IMR-90 (cell line): Measurements from ENCODE around the gene FAM110A. TPM values are rescaled to one million over a fixed set of nuclear protein-coding genes. Genes with fewer than 3 reads are reported as not detected.

Source experiments
- ATAC-seq: fragments of 200-7000 bp; cut with Tn5 transposase; 2 replicates; pipeline ENCODE4 v1.9.1; 2020; ENCODE audit warnings: low read depth, mild to moderate bottlenecking, moderate library complexity
- BruUV-seq: library from RNA; stranded (reverse); fragments of 400-500 nt; replicated peaks from 2 replicates; lab custom pipeline; 2021; lab: Mats Ljungman, UMichigan
- CTCF ChIA-PET: fragments of 300-600 bp; formaldehyde crosslinking; extraction: SDS; loops from one replicate; lab custom pipeline; 2021; ENCODE audit warnings: antibody characterized with exemption; lab: Yijun Ruan, JAX
- POLR2A ChIA-PET: fragments of 300-600 bp; sonication (Branson Sonifier 250); formaldehyde crosslinking; loops from one replicate; lab custom pipeline; 2022; ENCODE audit warnings: antibody characterized with exemption; ENCODE audit not compliant: unreplicated experiment; lab: Charles Lee
- DNase-seq: peaks from one replicate; pipeline ENCODE4 v3.0.0; 2013
- H2AFZ ChIP-seq: replicated peaks from 2 replicates; pipeline ENCODE3; 2013; ENCODE audit warnings: low read length, mild to moderate bottlenecking; ENCODE audit not compliant: poor library complexity
- H2AK5ac ChIP-seq: 2 replicates; pipeline ENCODE4 v1.6.1; 2013; ENCODE audit warnings: low read depth, low read length, inconsistent platforms
- H2AK9ac ChIP-seq: replicated peaks from 2 replicates; pipeline ENCODE3; 2013; ENCODE audit warnings: mild to moderate bottlenecking, low read depth, low read length, moderate library complexity; ENCODE audit not compliant: poor library complexity
- H2BK120ac ChIP-seq: 2 replicates; pipeline ENCODE4 v1.6.1; 2013; ENCODE audit warnings: low read depth, low read length, inconsistent platforms
- H2BK15ac ChIP-seq: 3 replicates; pipeline ENCODE4 v1.6.1; 2013; ENCODE audit warnings: low read depth, low read length, inconsistent platforms
- H2BK20ac ChIP-seq: 2 replicates; pipeline ENCODE4 v1.6.1; 2013; ENCODE audit warnings: low read depth, mild to moderate bottlenecking, inconsistent platforms, low read length, moderate library complexity
- H2BK5ac ChIP-seq: 2 replicates; pipeline ENCODE4 v1.6.1; 2013; ENCODE audit warnings: mild to moderate bottlenecking, low read depth, low read length, inconsistent platforms; ENCODE audit not compliant: poor library complexity, severe bottlenecking
- H3K14ac ChIP-seq: replicated peaks from 2 replicates; pipeline ENCODE4 v1.6.1; 2013; ENCODE audit warnings: low read depth, low read length, inconsistent platforms
- H3K18ac ChIP-seq: 2 replicates; pipeline ENCODE4 v1.6.1; 2013; ENCODE audit warnings: low read depth, low read length, control low read depth
- H3K23ac ChIP-seq: 2 replicates; pipeline ENCODE4 v1.6.1; 2013; ENCODE audit warnings: low read depth, low read length, inconsistent platforms
- H3K27ac ChIP-seq: 2 replicates; pipeline ENCODE4 v1.5.1; 2013; ENCODE audit warnings: mild to moderate bottlenecking, control low read depth, low read length; ENCODE audit not compliant: insufficient read depth
- H3K27me3 ChIP-seq: 2 replicates; pipeline ENCODE4 v1.6.1; 2013; ENCODE audit warnings: low read length; ENCODE audit not compliant: control insufficient read depth, insufficient read depth
- H3K36me3 ChIP-seq: 2 replicates; pipeline ENCODE4 v1.6.1; 2013; ENCODE audit warnings: low read length, mixed read lengths; ENCODE audit not compliant: control insufficient read depth, insufficient read depth
- H3K4ac ChIP-seq: 2 replicates; pipeline ENCODE4 v1.6.1; 2013; ENCODE audit warnings: low read depth, low read length, inconsistent platforms
- H3K4me1 ChIP-seq: 2 replicates; pipeline ENCODE4 v1.6.1; 2013; ENCODE audit warnings: low read length, mixed read lengths; ENCODE audit not compliant: control insufficient read depth, insufficient read depth
- H3K4me2 ChIP-seq: 2 replicates; pipeline ENCODE4 v1.6.1; 2013; ENCODE audit warnings: low read depth, mild to moderate bottlenecking, control low read depth, low read length, moderate library complexity
- H3K4me3 ChIP-seq: 2 replicates; pipeline ENCODE4 v1.5.1; 2013; ENCODE audit warnings: low read depth, mild to moderate bottlenecking, control low read depth, low read length, moderate library complexity; ENCODE audit not compliant: insufficient read depth
- H3K56ac ChIP-seq: 2 replicates; pipeline ENCODE4 v1.6.1; 2013; ENCODE audit warnings: low read length, inconsistent platforms; ENCODE audit not compliant: insufficient read depth; ENCODE audit errors: extremely low read depth
- H3K79me1 ChIP-seq, 2 experiments: 2 replicates each; pipeline ENCODE4 v1.6.1; 2013; ENCODE audit warnings: low read length in 2 of 2, inconsistent platforms in 1 of 2, low read depth in 1 of 2
- H3K9ac ChIP-seq: 2 replicates; pipeline ENCODE4 v1.6.1; 2013; ENCODE audit warnings: low read depth, low read length, control low read depth
- H3K9me1 ChIP-seq: 2 replicates; pipeline ENCODE4 v1.6.1; 2013; ENCODE audit warnings: low read length, inconsistent platforms; ENCODE audit not compliant: insufficient read depth
- H3K9me3 ChIP-seq: 2 replicates; pipeline ENCODE4 v1.6.1; 2013; ENCODE audit warnings: low read length; ENCODE audit not compliant: control insufficient read depth, insufficient read depth
- H4K20me1 ChIP-seq: 2 replicates; pipeline ENCODE4 v1.6.1; 2013; ENCODE audit warnings: low read length, inconsistent platforms; ENCODE audit not compliant: insufficient read depth
- H4K5ac ChIP-seq: 2 replicates; pipeline ENCODE4 v1.6.1; 2013; ENCODE audit warnings: mild to moderate bottlenecking, low read depth, low read length, control low read depth
- H4K8ac ChIP-seq, 2 experiments: 2 replicates each; pipeline ENCODE4 v1.6.1; 2013; ENCODE audit warnings: low read depth in 2 of 2, low read length in 2 of 2, control low read depth in 1 of 2, inconsistent platforms in 1 of 2
- H4K91ac ChIP-seq: 2 replicates; pipeline ENCODE4 v1.6.1; 2013; ENCODE audit warnings: low read depth, low read length, inconsistent platforms; ENCODE audit not compliant: insufficient read depth
- BHLHE40 ChIP-seq: fragments of 150-350 bp; IDR thresholded peaks from 2 replicates; pipeline ENCODE4 v1.6.1; 2016; ENCODE audit warnings: mild to moderate bottlenecking, low read depth, low read length
- FOS ChIP-seq: fragments of 150-350 bp; IDR thresholded peaks from 2 replicates; pipeline ENCODE4 v1.6.1; 2016; ENCODE audit warnings: low read depth, low read length
- MAFK ChIP-seq: IDR thresholded peaks from 2 replicates; pipeline ENCODE4 v1.6.1; 2012; ENCODE audit warnings: low read depth, low read length, improper control_type of control experiment
- MXI1 ChIP-seq: IDR thresholded peaks from 2 replicates; pipeline ENCODE4 v1.6.1; 2012; ENCODE audit warnings: low read depth, mild to moderate bottlenecking, low read length, moderate library complexity, borderline replicate concordance
- NFE2L2 ChIP-seq: fragments of 150-350 bp; IDR thresholded peaks from 2 replicates; pipeline ENCODE4 v1.6.1; 2016; ENCODE audit warnings: low read depth, mild to moderate bottlenecking, low read length
- RCOR1 ChIP-seq: IDR thresholded peaks from 2 replicates; pipeline ENCODE4 v1.6.1; 2012; ENCODE audit warnings: mild to moderate bottlenecking, low read length, improper control_type of control experiment; ENCODE audit not compliant: insufficient replicate concordance
- RFX5 ChIP-seq: IDR thresholded peaks from 2 replicates; pipeline ENCODE4 v1.8.0; 2012; ENCODE audit warnings: low read depth, mild to moderate bottlenecking, low read length, moderate library complexity
- USF2 ChIP-seq: fragments of 150-350 bp; IDR thresholded peaks from 2 replicates; pipeline ENCODE4 v1.6.1; 2017; ENCODE audit warnings: mild to moderate bottlenecking, antibody characterized with exemption, low read length, low read depth
- WGBS, 2 experiments: methylation state at CpG; one replicate each; pipeline versions ENCODE4 v1.1.5 to v1.1.7; 2013; ENCODE audit warnings: missing lambda C conversion rate in 2 of 2; ENCODE audit not compliant: insufficient read length in 1 of 2; ENCODE audit errors: extremely low coverage in 2 of 2; 5-methylcytosine and 5-hydroxymethylcytosine counted together
- dilution Hi-C: fragments of 300-500 bp; cut with HindIII; formaldehyde crosslinking; loops from one replicate; pipeline ENCODE4 v1.14.3; 2018; ENCODE audit warnings: low sequenced_read_pairs; ENCODE audit not compliant: unreplicated experiment
- in situ Hi-C: fragments of 300-500 bp; cut with MboI; formaldehyde crosslinking; loops from 3 replicates; pipeline ENCODE4 v1.14.3; 2019; ENCODE audit warnings: low sequenced_read_pairs, inconsistent platforms, mixed read lengths
- intact Hi-C: fragments of 100-400 bp; cut with micrococcal nuclease; formaldehyde crosslinking; loops from 2 replicates; pipeline ENCODE4 v1.10.0; 2022
- polyA plus RNA-seq, 3 experiments: library from polyadenylated mRNA; depleted of rRNA; stranded (reverse); fragments of >200 nt; gene quantifications; 2 replicates each; pipeline ENCODE4 v1.2.3, GENCODE V29; 2012; ENCODE audit warnings: low replicate concordance in 1 of 3
- total RNA-seq: library from RNA; depleted of rRNA; stranded (reverse); fragments of >200 nt; gene quantifications from 2 replicates; pipeline ENCODE4 v1.2.3, GENCODE V29; 2012
- TF ChIP-seq, protein P1 (sequence below): conservative IDR thresholded peaks from 2 replicates; pipeline ENCODE4 v1.5.1; 2012; ENCODE audit warnings: mild to moderate bottlenecking, low read depth, low read length, improper control_type of control experiment

The FAM110A gene
- total and polyA plus RNA-seq, 2 of the 4 experiments (the other 2 are of a cell fraction) = 0.36 to 3.6 TPM

GRCh38 chr20:856361-856775 lies 22.9 kb downstream of the FAM110A start:
- Histone ChIP-seq H3K79me1 (peaks cover 4 to 7% of the 10 kb centered on the region in 2 experiments; a peak in 2 of 4 replicates), H3K56ac (no peak overlapping the region), H3K18ac (no peak overlapping the region), H3K9ac (no peak overlapping the region), H3K4ac (no peak overlapping the region), H3K9me3 (no peaks in the 10 kb centered on the region), H4K20me1 (no peaks in the 10 kb centered on the region), H2BK20ac (no peak overlapping the region), H3K14ac (no peak overlapping the region), H2AK9ac (peak overlapping the region; percentile 51), H2AFZ (peak overlapping the region; percentile 64), H3K4me1 (peaks cover 3% of the 10 kb centered on the region), H2BK5ac (no peak overlapping the region), H3K23ac (no peak overlapping the region), H4K5ac (no peak overlapping the region), H4K8ac (no peak overlapping the region), H3K4me3 (no peak overlapping the region), H3K27me3 (no peaks in the 10 kb centered on the region), H3K9me1 (peaks cover 9% of the 10 kb centered on the region; the same call in 1 of the 2 replicates), H2BK15ac (no peak overlapping the region), H2BK120ac (no peak overlapping the region), H4K91ac (no peak overlapping the region), H3K4me2 (peak overlapping the region; percentile 17; the same call in 1 of the 2 replicates), H3K36me3 (no peaks in the 10 kb centered on the region), H2AK5ac (no peak overlapping the region), H3K27ac (no peak overlapping the region)
- intact Hi-C loops = no loop called here
- DNase-seq = peak; percentile 54
- dilution Hi-C loops = no loop called here
- no peak for TF ChIP-seq MXI1
- no peak for TF ChIP-seq BHLHE40
- TF ChIP-seq, protein P1, sequence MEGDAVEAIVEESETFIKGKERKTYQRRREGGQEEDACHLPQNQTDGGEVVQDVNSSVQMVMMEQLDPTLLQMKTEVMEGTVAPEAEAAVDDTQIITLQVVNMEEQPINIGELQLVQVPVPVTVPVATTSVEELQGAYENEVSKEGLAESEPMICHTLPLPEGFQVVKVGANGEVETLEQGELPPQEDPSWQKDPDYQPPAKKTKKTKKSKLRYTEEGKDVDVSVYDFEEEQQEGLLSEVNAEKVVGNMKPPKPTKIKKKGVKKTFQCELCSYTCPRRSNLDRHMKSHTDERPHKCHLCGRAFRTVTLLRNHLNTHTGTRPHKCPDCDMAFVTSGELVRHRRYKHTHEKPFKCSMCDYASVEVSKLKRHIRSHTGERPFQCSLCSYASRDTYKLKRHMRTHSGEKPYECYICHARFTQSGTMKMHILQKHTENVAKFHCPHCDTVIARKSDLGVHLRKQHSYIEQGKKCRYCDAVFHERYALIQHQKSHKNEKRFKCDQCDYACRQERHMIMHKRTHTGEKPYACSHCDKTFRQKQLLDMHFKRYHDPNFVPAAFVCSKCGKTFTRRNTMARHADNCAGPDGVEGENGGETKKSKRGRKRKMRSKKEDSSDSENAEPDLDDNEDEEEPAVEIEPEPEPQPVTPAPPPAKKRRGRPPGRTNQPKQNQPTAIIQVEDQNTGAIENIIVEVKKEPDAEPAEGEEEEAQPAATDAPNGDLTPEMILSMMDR = no peak
- no peak for TF ChIP-seq MAFK
- TF ChIP-seq USF2 = no peak
- no peak for TF ChIP-seq RCOR1
- TF ChIP-seq NFE2L2 = no peak
- TF ChIP-seq RFX5 = no peak
- TF ChIP-seq FOS = no peak
- 67% methylated on average over 3 of the region's 12 CpGs; no CpG with 5 or more reads in 1 of the 2 experiments for WGBS, 2 experiments
- in situ Hi-C loops = no loop called here
- ChIA-PET POLR2A (no interaction called here), CTCF (no interaction called here)
- no TSS peak for BruUV-seq
- ATAC-seq = peak; percentile 60
